Large intestine (tissue), 3 donors: ENCODE results near the gene KSR1. TPM values are rescaled to one million over a fixed set of nuclear protein-coding genes. Genes with fewer than 3 reads are reported as not detected.

Source experiments
- DNase-seq, 2 donors: peaks; one replicate each; pipeline versions ENCODE4 v3.0.0 to v3.0.0-alpha.2; 2013
- H3K27ac ChIP-seq: one replicate; pipeline ENCODE4 v1.5.1; 2013; ENCODE audit warnings: low read length
- H3K27me3 ChIP-seq: 2 replicates; pipeline ENCODE4 v1.6.1; 2013; ENCODE audit warnings: low read length; ENCODE audit not compliant: control insufficient read depth, insufficient read depth
- H3K36me3 ChIP-seq: 2 replicates; pipeline ENCODE4 v1.6.1; 2013; ENCODE audit warnings: low read length; ENCODE audit not compliant: control insufficient read depth, insufficient read depth
- H3K4me1 ChIP-seq: one replicate; pipeline ENCODE4 v1.6.1; 2013; ENCODE audit warnings: low read length; ENCODE audit not compliant: control insufficient read depth, insufficient read depth
- H3K4me3 ChIP-seq: one replicate; pipeline ENCODE4 v1.5.1; 2013; ENCODE audit warnings: low read length
- H3K9me3 ChIP-seq: one replicate; pipeline ENCODE4 v1.6.1; 2013; ENCODE audit warnings: mild to moderate bottlenecking, low read depth, low read length, moderate library complexity; ENCODE audit not compliant: control insufficient read depth
- WGBS: methylation state at CpG from one replicate; pipeline ENCODE4 v1.1.5; 2013; ENCODE audit warnings: low lambda C conversion rate; ENCODE audit not compliant: insufficient coverage; 5-methylcytosine and 5-hydroxymethylcytosine counted together
- polyA plus RNA-seq: library from polyadenylated mRNA; unstranded; fragments of 120-200 nt; gene quantifications from one replicate; pipeline ENCODE4 v1.2.1, GENCODE V29; 2013

KSR1 gene
- polyA plus RNA-seq, 1 donor = 65.0 TPM

- WGBS = no CpG with 5 or more reads among the region's 7 CpGs
Observed at GRCh38 chr17:27535975-27536374, 79.7 kb downstream of the KSR1 start.

GRCh38 chr17:27536781-27537180 lies 80.5 kb downstream of the KSR1 start:
- Histone ChIP-seq H3K4me3 (no peak overlapping the region), H3K4me1 (peaks cover 73% of the 10 kb centered on the region), H3K27me3 (no peaks in the 10 kb centered on the region), H3K36me3 (no peaks in the 10 kb centered on the region), H3K27ac (peak overlapping the region; percentile 97), H3K9me3 (no peaks in the 10 kb centered on the region)
- no peak for DNase-seq
- no CpG with 5 or more reads among the region's 3 CpGs for WGBS

More at GRCh38 chr17:27535975-27536374, 79.7 kb downstream of the KSR1 start:
- Histone ChIP-seq H3K27ac (peak overlapping the region; percentile 97), H3K36me3 (no peaks in the 10 kb centered on the region), H3K9me3 (no peaks in the 10 kb centered on the region), H3K27me3 (no peaks in the 10 kb centered on the region), H3K4me1 (peaks cover 75% of the 10 kb centered on the region), H3K4me3 (no peak overlapping the region)
- no peak for DNase-seq

GRCh38 chr17:27538156-27538955 lies 82.1 kb downstream of the KSR1 start:
- Histone ChIP-seq H3K4me1 (peaks cover 81% of the 10 kb centered on the region), H3K4me3 (no peak overlapping the region), H3K27me3 (no peaks in the 10 kb centered on the region), H3K36me3 (no peaks in the 10 kb centered on the region), H3K27ac (no peak overlapping the region), H3K9me3 (no peaks in the 10 kb centered on the region)
- no peak for DNase-seq
- WGBS = 100% methylated on average over 1 of the region's 11 CpGs

- Histone ChIP-seq H3K36me3 (peaks cover 2% of the 10 kb centered on the region), H3K4me3 (no peak overlapping the region), H3K9me3 (no peaks in the 10 kb centered on the region), H3K27ac (no peak overlapping the region), H3K27me3 (no peaks in the 10 kb centered on the region), H3K4me1 (peaks cover 75% of the 10 kb centered on the region)
- no peak for DNase-seq
- no CpG with 5 or more reads among the region's 8 CpGs for WGBS
Observed at GRCh38 chr17:27539152-27539551, 82.9 kb downstream of the KSR1 start.

- Histone ChIP-seq H3K27ac (peak overlapping the region; percentile 63), H3K36me3 (peaks cover 3% of the 10 kb centered on the region), H3K4me3 (no peak overlapping the region), H3K4me1 (peaks cover 69% of the 10 kb centered on the region), H3K27me3 (no peaks in the 10 kb centered on the region), H3K9me3 (no peaks in the 10 kb centered on the region)
- no CpG with 5 or more reads among the region's 3 CpGs for WGBS
- no peak for DNase-seq
Observed at GRCh38 chr17:27539794-27540317, 83.6 kb downstream of the KSR1 start.

GRCh38 chr17:27540318-27541101 lies 84.3 kb downstream of the KSR1 start:
- no peaks in the 10 kb centered on the region for H3K9me3 ChIP-seq
- peaks cover 62% of the 10 kb centered on the region for H3K4me1 ChIP-seq
- WGBS = no CpG with 5 or more reads among the region's 16 CpGs
- H3K27ac ChIP-seq = peak overlapping the region; percentile 63
- peak; percentile 80 to 89 for DNase-seq
- H3K27me3 ChIP-seq = no peaks in the 10 kb centered on the region
- H3K4me3 ChIP-seq = no peak overlapping the region
- H3K36me3 ChIP-seq = peaks cover 3% of the 10 kb centered on the region

- Histone ChIP-seq H3K27me3 (no peaks in the 10 kb centered on the region), H3K4me1 (peaks cover 57% of the 10 kb centered on the region)
Observed at GRCh38 chr17:27541301-27542023, 85.2 kb downstream of the KSR1 start.

GRCh38 chr17:27542841-27543463 lies 86.7 kb downstream of the KSR1 start:
- Histone ChIP-seq H3K27ac (no peak overlapping the region), H3K9me3 (no peaks in the 10 kb centered on the region), H3K36me3 (peaks cover 3% of the 10 kb centered on the region), H3K4me1 (peaks cover 45% of the 10 kb centered on the region), H3K27me3 (no peaks in the 10 kb centered on the region), H3K4me3 (no peak overlapping the region)
- no peak for DNase-seq
- no CpG with 5 or more reads among the region's 6 CpGs for WGBS

More at GRCh38 chr17:27541301-27542023, 85.2 kb downstream of the KSR1 start:
- WGBS = no CpG with 5 or more reads among the region's 6 CpGs
- Histone ChIP-seq H3K27ac (no peak overlapping the region), H3K4me3 (no peak overlapping the region), H3K36me3 (peaks cover 3% of the 10 kb centered on the region), H3K9me3 (no peaks in the 10 kb centered on the region)
- DNase-seq = no peak

- Histone ChIP-seq H3K27ac (no peak overlapping the region), H3K36me3 (peaks cover 3% of the 10 kb centered on the region), H3K4me3 (no peak overlapping the region), H3K27me3 (no peaks in the 10 kb centered on the region), H3K9me3 (no peaks in the 10 kb centered on the region), H3K4me1 (peaks cover 45% of the 10 kb centered on the region)
- no CpG with 5 or more reads among the region's 9 CpGs for WGBS
- no peak for DNase-seq
Observed at GRCh38 chr17:27543464-27543856, 87.2 kb downstream of the KSR1 start.
